CD4-positive, alpha-beta T cell treated with Interleukin-21 for 1 hour (primary cell): ENCODE data around the gene TMEM50A.
"Not testable (repeated sequence)": the region's sequence is repeated elsewhere in the genome, so short reads cannot be mapped to it uniquely, and the experiment has no call there.

Source experiments
- DNase-seq: peaks from one replicate; pipeline ENCODE4 v3.0.0-alpha.2; 2020

Gene TMEM50A

GRCh38 chr1:25389721-25390120, 51.6 kb downstream of the TMEM50A start:
- DNase-seq = not testable (repeated sequence)

GRCh38 chr1:25392841-25393240, 54.7 kb downstream of the TMEM50A start:
- no peak for DNase-seq

- DNase-seq = not testable (repeated sequence)
These were observed 59.4 kb downstream of the TMEM50A start for GRCh38 chr1:25397549-25397948.

- not testable (repeated sequence) for DNase-seq
These were observed 59.9 kb downstream of the TMEM50A start for GRCh38 chr1:25398079-25398478.

- DNase-seq = peak; percentile 19
These were observed 65.0 kb downstream of the TMEM50A start for GRCh38 chr1:25402947-25403803.

GRCh38 chr1:25405731-25406305, 67.7 kb downstream of the TMEM50A start:
- not testable (repeated sequence) for DNase-seq

GRCh38 chr1:25409641-25410427, 71.7 kb downstream of the TMEM50A start:
- DNase-seq = not testable (repeated sequence)
